Measurements from ENCODE around the gene PTPRM. TPM values are rescaled to one million over a fixed set of nuclear protein-coding genes. Genes with fewer than 3 reads are reported as not detected.

The PTPRM gene
- total RNA-seq, 1 experiment from 2014 or later: 6.2 TPM

DNA sequence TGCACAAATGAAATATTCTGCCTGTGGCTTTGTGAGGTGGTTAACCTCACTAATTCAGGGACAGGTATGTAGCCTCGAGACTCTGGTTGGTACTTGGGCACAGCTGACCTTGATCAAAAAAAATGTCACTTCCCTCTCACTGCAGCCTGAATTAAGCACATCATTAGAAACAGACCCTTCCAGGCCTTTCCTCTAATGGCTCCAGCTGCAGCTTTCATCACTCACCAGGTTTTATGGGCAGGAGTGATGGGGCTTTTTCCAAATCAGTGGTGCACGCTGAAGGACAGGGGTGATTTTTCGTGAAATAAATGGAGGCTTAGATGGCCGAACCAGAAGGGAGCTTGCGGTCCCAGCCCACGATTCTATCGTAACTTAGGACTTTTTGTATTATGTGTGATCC, 829.1 kb downstream of the PTPRM start:
- no CpG with 5 or more reads among the region's 7 CpGs for WGBS (ENCODE audit: extremely low coverage, insufficient read length, low lambda C conversion rate)
- Histone ChIP-seq H2BK5ac (ENCODE audit: insufficient read length, low read length) (no peak overlapping the region), H2BK15ac (ENCODE audit: low read depth, low read length) (no peak overlapping the region), H3K27me3 (ENCODE audit: insufficient read depth, low read length) (no peaks in the 10 kb centered on the region), H3K56ac (ENCODE audit: insufficient read length, low read depth, low read length) (no peak overlapping the region), H3K79me2 (ENCODE audit: insufficient read depth, low read length) (no peaks in the 10 kb centered on the region), H2BK120ac (ENCODE audit: low read depth, low read length, poor library complexity, severe bottlenecking) (no peak overlapping the region), H4K8ac (replicated peaks; ENCODE audit: insufficient read length, low read depth, low read length) (no peak overlapping the region), H3K14ac (ENCODE audit: insufficient read depth, low read length) (no peak overlapping the region), H3K9ac (ENCODE audit: extremely low read depth, insufficient read length, low read length) (no peak overlapping the region), H3K23me2 (ENCODE audit: insufficient read length, low read depth, low read length, poor library complexity, severe bottlenecking) (no peaks in the 10 kb centered on the region), H4K91ac (ENCODE audit: insufficient read length, low read depth, low read length) (no peak overlapping the region), H3T11ph (ENCODE audit: low read length) (no peak overlapping the region), H2AK5ac (ENCODE audit: insufficient read length, low read length) (no peak overlapping the region), H2BK12ac (ENCODE audit: insufficient read length, low read depth, low read length) (no peak overlapping the region), H3K18ac (ENCODE audit: insufficient read length, low read depth, low read length) (no peak overlapping the region), H3K79me1 (ENCODE audit: insufficient read depth, low read depth, low read length, poor library complexity, severe bottlenecking) (no peaks in the 10 kb centered on the region), H3K23ac (ENCODE audit: insufficient read length, low read depth, low read length) (no peak overlapping the region), H3K4me1 (ENCODE audit: insufficient read depth, low read length) (no peaks in the 10 kb centered on the region; the same call in 1 of the 2 replicates), H2AFZ (ENCODE audit: low read length) (no peak overlapping the region), H3K27ac (ENCODE audit: insufficient read length, low read depth, low read length) (no peak overlapping the region), H2BK20ac (ENCODE audit: low read depth, low read length, poor library complexity, severe bottlenecking) (no peak overlapping the region), H4K20me1 (ENCODE audit: control insufficient read depth, insufficient read depth, insufficient read length) (no peaks in the 10 kb centered on the region), H3K4ac (ENCODE audit: low read depth, low read length) (no peak overlapping the region), H4K5ac (ENCODE audit: insufficient read length, low read depth, low read length) (no peak overlapping the region), H3K9me3 (ENCODE audit: control insufficient read depth, low read depth, low read length) (no peaks in the 10 kb centered on the region), H3K4me2 (ENCODE audit: insufficient read depth, insufficient read length, low read length) (no peak overlapping the region)
- no peak overlapping the region for H3K4me3 Mint-ChIP-seq
- no peaks in the 10 kb centered on the region for H3K36me3 Mint-ChIP-seq (ENCODE audit: insufficient read depth in 1 of 3, low read depth in 3 of 3)
- no peak overlapping the region for H3K27ac Mint-ChIP-seq
- TF ChIP-seq, protein P1, sequence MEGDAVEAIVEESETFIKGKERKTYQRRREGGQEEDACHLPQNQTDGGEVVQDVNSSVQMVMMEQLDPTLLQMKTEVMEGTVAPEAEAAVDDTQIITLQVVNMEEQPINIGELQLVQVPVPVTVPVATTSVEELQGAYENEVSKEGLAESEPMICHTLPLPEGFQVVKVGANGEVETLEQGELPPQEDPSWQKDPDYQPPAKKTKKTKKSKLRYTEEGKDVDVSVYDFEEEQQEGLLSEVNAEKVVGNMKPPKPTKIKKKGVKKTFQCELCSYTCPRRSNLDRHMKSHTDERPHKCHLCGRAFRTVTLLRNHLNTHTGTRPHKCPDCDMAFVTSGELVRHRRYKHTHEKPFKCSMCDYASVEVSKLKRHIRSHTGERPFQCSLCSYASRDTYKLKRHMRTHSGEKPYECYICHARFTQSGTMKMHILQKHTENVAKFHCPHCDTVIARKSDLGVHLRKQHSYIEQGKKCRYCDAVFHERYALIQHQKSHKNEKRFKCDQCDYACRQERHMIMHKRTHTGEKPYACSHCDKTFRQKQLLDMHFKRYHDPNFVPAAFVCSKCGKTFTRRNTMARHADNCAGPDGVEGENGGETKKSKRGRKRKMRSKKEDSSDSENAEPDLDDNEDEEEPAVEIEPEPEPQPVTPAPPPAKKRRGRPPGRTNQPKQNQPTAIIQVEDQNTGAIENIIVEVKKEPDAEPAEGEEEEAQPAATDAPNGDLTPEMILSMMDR (conservative IDR thresholded peaks at IDR 0.05): no peak
- H3K9me3 Mint-ChIP-seq: no peaks in the 10 kb centered on the region
- no peak for DNase-seq
- no peaks in the 10 kb centered on the region; the same call in 1 of the 2 replicates for H3K27me3 Mint-ChIP-seq (ENCODE audit: low read depth)
- H3K4me1 Mint-ChIP-seq: peaks cover 18 to 22% of the 10 kb centered on the region in 2 experiments
